Measurements from ENCODE around the gene SP3.

The SP3 gene

DNA sequence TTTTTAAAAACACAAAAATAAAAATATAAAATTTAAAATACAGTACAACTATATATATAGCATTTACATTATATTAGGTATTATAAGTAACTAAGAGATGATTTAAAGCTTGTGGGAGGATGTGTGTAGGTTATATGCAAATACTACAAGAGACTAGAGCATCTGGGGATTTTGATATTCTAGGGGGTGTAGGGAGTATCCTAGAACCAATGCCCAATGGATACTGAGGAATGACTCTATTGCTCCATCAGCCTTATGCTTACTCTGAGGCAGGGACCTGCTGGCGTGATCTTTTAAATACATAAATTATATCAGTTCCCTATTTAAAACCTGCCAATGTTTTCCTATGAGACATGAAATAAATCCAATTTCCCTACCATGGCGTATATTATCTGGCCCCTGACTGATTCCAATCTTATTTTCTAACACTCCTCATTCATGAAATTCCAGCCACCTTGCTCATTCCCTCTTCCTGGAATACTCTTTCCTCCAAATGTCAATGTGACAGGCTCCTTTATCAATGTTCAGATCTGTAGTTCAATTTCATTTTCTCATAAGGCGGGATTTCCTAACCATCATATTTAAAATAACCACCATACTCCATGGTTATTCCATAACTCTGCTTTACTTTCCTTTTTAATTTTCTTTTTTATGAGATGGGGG, 22.2 kb downstream of the SP3 start:
- DNase-seq (ENCODE audit: low read depth in 2 of 2): no peak

DNA sequence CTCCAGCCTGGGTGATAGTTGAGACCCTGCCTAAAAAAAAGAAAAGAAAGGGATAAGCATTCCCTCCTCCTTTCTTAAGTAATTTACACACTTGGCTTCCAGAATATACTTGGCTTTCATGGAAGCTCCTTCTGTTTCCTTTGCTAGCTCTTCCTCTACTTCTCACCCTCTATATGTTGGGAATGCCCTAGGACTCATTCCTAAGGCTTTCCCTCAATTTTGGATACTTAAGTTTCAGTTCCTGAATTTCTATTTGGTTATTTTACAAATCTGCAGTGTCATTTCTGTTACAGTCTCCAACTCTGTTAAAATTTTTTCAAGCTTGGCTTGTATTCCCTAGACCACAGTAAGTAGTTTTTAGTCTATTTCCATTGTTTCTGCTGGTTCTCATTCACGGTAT, 23.6 kb downstream of the SP3 start:
- DNase-seq (ENCODE audit: low read depth in 2 of 2): no peak

DNA sequence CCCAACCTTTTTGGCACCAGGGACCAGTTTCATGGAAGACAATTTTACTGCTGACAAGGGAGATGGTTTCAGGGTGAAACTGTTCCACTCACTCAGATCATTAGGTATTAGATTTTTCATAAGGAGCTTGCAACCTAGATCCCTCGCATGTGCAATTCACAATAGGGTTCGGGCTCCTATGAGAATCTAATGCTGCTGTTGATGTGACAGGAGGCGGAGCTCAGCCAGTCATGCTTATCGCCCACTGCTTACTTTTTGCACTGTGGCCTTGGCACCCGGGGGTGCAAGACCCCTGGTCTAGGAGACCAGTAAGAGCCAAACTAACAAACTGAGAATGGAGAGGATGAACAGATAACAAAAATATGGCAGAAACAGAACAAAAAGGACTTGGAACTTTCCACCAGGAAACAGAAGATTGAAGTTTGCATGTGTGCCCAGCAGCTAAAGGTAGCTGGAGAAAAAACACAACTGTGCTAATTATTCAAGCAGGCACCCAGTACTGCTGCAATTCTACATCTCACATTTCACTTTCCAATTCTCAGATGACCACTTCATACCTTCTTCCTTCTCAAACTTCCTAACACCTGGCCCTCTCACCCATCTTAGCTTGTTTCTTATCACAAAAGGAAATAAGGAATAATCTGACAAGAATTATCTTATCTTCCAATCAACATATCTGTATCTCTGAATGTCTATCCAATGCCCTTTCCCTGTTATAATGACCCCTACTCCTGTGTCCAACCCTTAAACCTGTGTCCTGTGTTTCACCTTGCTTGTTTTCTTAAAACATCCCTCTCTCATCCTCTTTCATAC, 24.8 kb downstream of the SP3 start:
- DNase-seq (ENCODE audit: low read depth in 2 of 2): no peak

GRCh38 chr2:173938700-173939384, 26.3 kb downstream of the SP3 start:
- DNase-seq (ENCODE audit: low read depth in 2 of 2): no peak

DNA sequence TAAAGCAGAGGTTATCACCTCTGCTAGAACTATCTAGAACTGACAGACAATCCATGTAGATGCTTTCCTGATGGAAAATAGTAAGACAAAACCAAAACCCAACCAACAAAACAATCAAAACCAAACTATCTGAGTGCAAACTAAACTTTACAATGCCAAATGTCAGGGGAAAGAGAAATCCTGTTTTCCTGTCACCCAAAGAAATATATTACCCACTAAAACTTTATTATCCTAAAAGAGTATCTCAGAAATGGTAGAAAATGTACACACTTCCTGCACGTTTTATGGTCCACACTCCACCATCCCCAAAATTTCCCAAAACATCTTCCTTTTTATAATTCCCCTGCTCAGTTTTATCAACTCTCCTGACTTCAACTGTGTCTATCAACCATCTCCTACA, 29.9 kb downstream of the SP3 start:
- no peak for DNase-seq (ENCODE audit: low read depth in 2 of 2)

DNA sequence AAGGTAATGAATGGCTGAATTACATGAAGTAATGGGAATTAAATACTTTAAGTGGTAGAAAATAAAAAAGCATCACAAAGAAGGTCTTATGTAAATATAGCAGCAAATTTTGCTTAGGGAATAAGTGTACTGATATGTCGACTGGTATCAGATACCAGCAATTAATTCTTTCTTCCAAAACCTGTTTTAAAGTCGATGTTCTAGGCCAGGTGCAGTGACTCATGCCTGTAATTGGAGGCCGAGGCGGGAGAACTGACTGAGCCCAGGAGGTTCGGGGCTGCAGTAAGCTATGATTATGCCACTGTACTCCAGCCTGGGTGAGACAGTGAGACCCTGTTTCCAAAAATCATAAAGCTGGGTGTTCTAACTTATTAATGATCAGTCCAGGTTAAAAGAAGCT, 30.3 kb downstream of the SP3 start:
- no peak for DNase-seq (ENCODE audit: low read depth in 2 of 2)

- no peak for DNase-seq (ENCODE audit: low read depth in 2 of 2)
Measured at GRCh38 chr2:173931751-173932150, 33.4 kb downstream of the SP3 start.

DNA sequence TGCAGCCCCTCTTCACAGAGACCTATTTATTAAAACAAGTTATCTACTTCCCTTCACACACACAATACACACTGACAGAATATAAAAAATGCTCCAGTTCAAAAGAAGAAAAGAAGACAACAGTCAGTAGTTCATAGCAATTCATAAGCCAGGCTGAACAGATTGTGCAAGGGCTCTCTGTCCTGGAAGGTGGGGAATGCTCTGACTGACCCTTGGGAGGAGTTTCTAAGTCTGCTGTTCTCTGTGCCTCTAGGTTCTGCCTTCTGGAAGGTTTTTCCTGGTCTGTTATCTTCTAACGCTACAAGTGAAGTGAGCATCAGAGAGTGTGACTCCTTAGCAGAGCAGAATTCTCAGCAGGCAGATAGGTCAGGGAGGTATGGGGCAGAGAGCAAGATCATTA, 35.7 kb downstream of the SP3 start:
- DNase-seq (ENCODE audit: low read depth in 2 of 2): no peak

DNA sequence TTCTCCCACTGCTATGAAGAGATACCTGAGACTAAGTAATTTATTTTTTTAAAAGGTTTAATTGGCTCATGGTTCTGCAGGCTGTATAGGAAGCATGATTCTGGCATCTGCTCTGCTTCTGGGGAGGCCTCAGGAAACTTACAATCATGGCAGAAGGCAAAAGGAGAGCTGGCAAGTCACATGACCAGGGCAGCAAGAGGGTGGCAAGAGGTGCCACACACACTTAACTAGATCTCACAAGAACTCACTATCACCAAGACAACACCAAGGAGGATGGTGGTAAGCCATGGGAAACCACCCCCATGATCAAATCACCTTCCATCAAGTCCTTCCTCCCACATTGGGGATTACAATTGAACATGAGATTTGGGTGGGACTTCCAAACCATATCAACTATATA, 38.3 kb downstream of the SP3 start:
- no peak for DNase-seq (ENCODE audit: low read depth in 2 of 2)

DNA sequence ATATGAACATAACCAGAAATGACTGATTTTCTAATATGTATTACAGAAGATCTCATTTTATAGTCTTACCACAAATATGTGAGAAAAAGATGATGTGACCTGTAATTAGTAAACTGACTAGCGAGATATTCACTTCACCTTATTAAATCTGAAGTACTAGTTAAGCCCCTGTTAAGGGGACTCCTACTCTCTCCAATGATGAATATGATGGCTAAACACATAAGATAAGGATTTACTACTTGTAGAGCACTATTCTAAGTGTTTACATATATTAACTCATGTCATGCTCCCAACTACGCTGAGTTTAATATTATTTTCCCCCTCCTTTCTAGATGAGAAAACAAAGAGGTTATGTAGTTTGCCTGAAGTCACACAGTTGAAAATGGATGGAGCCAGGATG, 40.9 kb downstream of the SP3 start:
- no peak for DNase-seq (ENCODE audit: low read depth in 2 of 2)

- no peak for DNase-seq (ENCODE audit: low read depth in 2 of 2)
Measured at GRCh38 chr2:173922760-173923159, 42.4 kb downstream of the SP3 start.

- DNase-seq (ENCODE audit: low read depth in 2 of 2): no peak
Measured at GRCh38 chr2:173922068-173922467, 43.1 kb downstream of the SP3 start.

GRCh38 chr2:173914055-173914927, 50.9 kb downstream of the SP3 start:
- DNase-seq (ENCODE audit: low read depth in 2 of 2): no peak

DNA sequence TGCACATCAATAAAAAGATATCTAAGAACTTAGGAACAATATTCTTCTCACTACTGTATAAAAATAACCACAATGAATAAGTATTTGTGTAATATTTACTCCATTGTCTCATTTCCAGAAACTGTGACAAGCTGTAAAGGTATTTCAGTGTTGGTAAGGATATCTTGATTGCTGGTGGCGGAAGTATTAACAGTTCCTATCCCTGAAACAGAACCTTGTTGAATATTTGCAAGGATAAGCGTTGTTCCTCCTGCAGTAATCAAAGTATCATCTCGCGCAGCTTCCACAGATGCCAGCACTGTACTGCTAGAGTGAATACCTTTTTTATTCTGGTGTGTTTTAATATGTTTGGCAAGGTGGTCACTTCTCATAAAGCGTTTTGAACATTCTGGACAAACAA, 55.3 kb downstream of the SP3 start:
- DNase-seq (ENCODE audit: low read depth in 2 of 2): no peak

- DNase-seq (ENCODE audit: low read depth in 2 of 2): no peak
Measured at GRCh38 chr2:173906626-173907025, 58.5 kb downstream of the SP3 start.

DNA sequence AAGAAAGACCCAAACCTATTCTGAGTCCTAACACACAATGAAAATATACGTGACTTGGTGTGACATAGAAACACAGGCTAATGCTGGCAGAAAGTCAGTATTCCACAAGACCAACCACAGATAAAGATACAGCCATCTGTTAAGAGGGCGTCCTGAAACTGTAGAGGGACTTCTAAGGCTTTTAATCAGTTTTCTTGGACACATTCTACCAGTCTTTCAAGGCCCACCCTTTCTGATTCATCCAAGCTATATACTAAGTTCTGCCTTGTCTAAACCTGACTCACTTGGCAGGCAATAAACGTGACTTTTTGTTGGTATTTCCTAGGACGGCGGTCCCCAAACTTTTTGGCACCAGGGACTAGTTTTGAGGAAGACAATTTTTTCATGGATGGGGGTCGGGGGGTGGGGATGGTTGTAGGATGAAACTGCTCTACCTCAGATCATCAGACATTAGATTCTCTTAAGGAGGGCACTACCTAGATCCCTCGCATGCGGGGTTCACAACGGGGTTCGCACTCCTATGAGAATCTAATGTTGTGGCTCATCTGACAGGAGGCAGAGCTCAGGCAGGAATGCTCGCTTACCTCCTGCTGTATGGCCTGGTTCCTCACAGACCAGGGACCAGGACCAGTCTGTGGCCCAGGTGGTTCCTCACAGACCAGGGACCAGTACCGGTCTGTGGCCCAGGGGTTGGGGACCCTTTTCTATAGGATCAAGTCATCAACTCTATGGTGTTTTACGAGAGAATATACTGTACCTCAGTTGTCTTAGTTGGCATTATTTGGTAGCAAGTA, 61.4 kb downstream of the SP3 start:
- DNase-seq (ENCODE audit: low read depth in 2 of 2): no peak

DNA sequence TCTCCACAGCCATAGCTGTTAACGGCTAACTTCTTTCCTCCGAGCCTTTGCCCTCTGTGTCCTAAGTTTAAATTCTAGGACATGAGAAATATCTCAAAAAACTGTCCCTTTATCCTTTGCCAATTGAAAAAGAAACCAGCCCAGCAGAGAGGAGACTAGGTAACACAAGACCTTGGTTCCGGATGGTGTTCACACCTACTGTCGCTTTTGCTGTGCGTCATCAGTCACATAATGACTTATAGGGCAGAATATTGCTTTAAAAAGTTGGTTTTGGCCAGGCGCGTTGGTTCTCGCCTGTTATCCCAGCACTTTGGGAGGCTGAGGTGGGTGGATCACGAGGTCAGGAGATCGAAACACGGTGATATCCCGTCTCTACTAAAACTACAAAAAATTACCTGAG, 66.2 kb downstream of the SP3 start:
- no peak for DNase-seq (ENCODE audit: low read depth in 2 of 2)

DNA sequence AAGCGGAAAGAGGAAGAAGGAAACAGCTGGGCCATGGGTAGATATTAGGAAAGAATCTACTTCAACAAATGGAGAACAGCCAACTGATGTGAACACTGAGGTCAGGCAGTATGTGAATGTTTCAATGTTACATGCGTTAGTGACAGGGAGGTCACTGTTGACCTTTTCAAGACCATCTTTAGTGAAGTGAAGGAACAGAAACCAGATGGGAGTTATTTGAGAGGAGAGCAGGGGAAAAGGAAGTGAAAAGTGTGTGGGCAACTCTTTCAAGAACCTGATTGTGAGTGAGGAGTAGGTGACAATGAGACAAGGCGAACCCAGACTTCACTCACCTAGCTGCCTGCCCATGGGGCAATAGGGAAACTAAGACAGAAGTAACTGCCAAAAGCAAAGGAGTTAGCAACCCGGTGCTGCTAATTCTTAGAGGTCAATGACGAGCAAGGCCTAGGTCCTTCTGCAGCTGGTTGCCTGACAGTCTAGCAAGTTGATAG, 67.0 kb downstream of the SP3 start:
- DNase-seq (ENCODE audit: low read depth in 2 of 2): no peak

DNA sequence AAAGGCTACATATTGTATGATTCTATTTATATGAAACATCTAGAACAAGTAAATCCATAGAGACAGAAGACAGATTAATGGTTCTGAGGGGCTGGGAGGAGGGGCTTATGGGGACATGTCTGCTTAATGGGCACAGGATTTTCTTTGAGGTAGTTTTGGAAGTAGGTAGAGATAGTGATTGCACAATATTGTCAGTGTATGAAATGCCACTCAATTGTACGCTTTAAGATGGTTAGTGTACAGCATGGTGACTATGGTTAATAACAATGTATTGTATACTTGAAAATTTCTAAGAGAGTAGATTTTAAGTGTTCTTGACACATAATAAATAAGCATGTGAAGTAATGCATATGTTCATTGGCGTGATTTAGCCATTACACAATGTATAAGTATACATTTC, 68.4 kb downstream of the SP3 start:
- DNase-seq (ENCODE audit: low read depth in 2 of 2): no peak

DNA sequence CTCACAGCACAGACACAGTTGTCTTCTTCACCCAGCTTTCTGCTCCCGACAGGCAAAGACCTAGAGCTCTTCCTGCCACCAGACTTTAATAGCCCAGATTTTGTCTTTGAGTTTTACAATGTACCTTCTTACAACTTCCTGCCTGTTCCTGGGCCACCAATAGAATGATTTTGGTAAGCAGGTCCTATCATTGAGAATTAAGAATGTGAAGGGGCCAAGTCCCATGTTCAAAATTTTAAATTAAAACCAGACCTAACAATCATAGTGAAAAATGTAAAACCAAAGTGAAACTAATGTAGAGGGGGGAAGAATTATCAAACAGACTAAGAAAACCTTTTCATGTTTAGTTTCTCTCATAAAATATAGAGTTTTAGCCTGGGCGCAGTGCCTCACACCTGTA, 72.8 kb downstream of the SP3 start:
- DNase-seq (ENCODE audit: low read depth in 2 of 2): no peak

All from stimulated activated CD8-positive, alpha-beta memory T cell treated with anti-CD3 and anti-CD28 coated beads, Interleukin-2, amount 100 ng/mL, for 48 hours (primary cell).